HEK293 (cell line): Measurements from ENCODE around the gene BCL2L1.

Experiments used
- CTCF ChIA-PET: fragments of 350-600 bp; formaldehyde crosslinking; extraction: SDS; loops from one replicate; lab custom pipeline; 2021; ENCODE audit warnings: antibody characterized with exemption; lab: Yijun Ruan, JAX
- POLR2A ChIA-PET: fragments of 300-600 bp; formaldehyde crosslinking; extraction: SDS; loops from one replicate; lab custom pipeline; 2020; ENCODE audit warnings: antibody characterized with exemption, inconsistent platforms; lab: Yijun Ruan, JAX
- H3K27ac ChIP-seq: fragments of 200-500 bp; sonication (Bioruptor generic); 2 replicates; pipeline ENCODE4 v1.5.1; 2014; ENCODE audit warnings: low read depth, low read length, control low read depth, inconsistent platforms; ENCODE audit errors: extremely low read depth
- H3K36me3 ChIP-seq, 2 experiments: fragments of 200-500 bp in 1 of 2; sonication (Bioruptor generic) in 1 of 2; 1 replicate in 1 of 2; 2 replicates in 1 of 2; pipeline ENCODE4 v1.5.1; 2014 to 2017; ENCODE audit warnings: inconsistent platforms in 2 of 2, low read length in 2 of 2; ENCODE audit not compliant: control insufficient read depth in 2 of 2, insufficient read depth in 1 of 2
- H3K4me1 ChIP-seq: fragments of 200-500 bp; sonication (Bioruptor generic); 2 replicates; pipeline ENCODE4 v1.5.1; 2014; ENCODE audit warnings: mild to moderate bottlenecking, low read length, inconsistent platforms; ENCODE audit not compliant: control insufficient read depth, insufficient read depth
- H3K4me3 ChIP-seq: 2 replicates; pipeline ENCODE4 v1.5.1; 2011; ENCODE audit warnings: low read depth, mild to moderate bottlenecking, control low read depth, low read length, moderate library complexity
- H3K9me3 ChIP-seq: fragments of 200-500 bp; sonication (Bioruptor generic); 2 replicates; pipeline ENCODE4 v1.5.1; 2014; ENCODE audit warnings: low read depth, low read length, inconsistent platforms; ENCODE audit not compliant: control insufficient read depth, insufficient read depth
- GFI1B ChIP-seq: fragments of 450-650 bp; formaldehyde crosslinking; IDR thresholded peaks from 2 replicates; pipeline ENCODE4 v1.5.1; 2016; ENCODE audit warnings: missing biosample characterization, missing genetic modification characterization
- GLIS2 ChIP-seq: fragments of 450-650 bp; formaldehyde crosslinking; IDR thresholded peaks from 2 replicates; pipeline ENCODE4 v1.5.1; 2016; ENCODE audit warnings: missing biosample characterization, missing genetic modification characterization
- KLF1 ChIP-seq: fragments of 450-650 bp; formaldehyde crosslinking; IDR thresholded peaks from 2 replicates; pipeline ENCODE4 v1.5.1; 2016; ENCODE audit warnings: missing biosample characterization, missing genetic modification characterization
- KLF10 ChIP-seq: fragments of 450-650 bp; IDR thresholded peaks from 2 replicates; pipeline ENCODE4 v1.5.1; 2018; ENCODE audit warnings: missing biosample characterization, mild to moderate bottlenecking, missing genetic modification characterization
- MYNN ChIP-seq: fragments of 450-650 bp; formaldehyde crosslinking; IDR thresholded peaks from 2 replicates; pipeline ENCODE4 v1.5.1; 2016; ENCODE audit warnings: missing biosample characterization, missing genetic modification characterization, borderline replicate concordance
- MZF1 ChIP-seq: fragments of 450-650 bp; formaldehyde crosslinking; IDR thresholded peaks from 2 replicates; pipeline ENCODE4 v1.5.1; 2017; ENCODE audit warnings: missing biosample characterization, missing genetic modification characterization, borderline replicate concordance
- OSR2 ChIP-seq: fragments of 450-650 bp; formaldehyde crosslinking; IDR thresholded peaks from 2 replicates; pipeline ENCODE4 v1.5.1; 2016; ENCODE audit warnings: missing biosample characterization, missing genetic modification characterization
- RBAK ChIP-seq: fragments of 450-650 bp; formaldehyde crosslinking; IDR thresholded peaks from 2 replicates; pipeline ENCODE4 v1.5.1; 2016; ENCODE audit warnings: missing biosample characterization, missing genetic modification characterization
- SP3 ChIP-seq: fragments of 450-650 bp; formaldehyde crosslinking; IDR thresholded peaks from 2 replicates; pipeline ENCODE4 v1.5.1; 2016; ENCODE audit warnings: missing biosample characterization, missing genetic modification characterization
- SP7 ChIP-seq: fragments of 450-650 bp; formaldehyde crosslinking; IDR thresholded peaks from 2 replicates; pipeline ENCODE4 v1.5.1; 2016; ENCODE audit warnings: missing biosample characterization, missing genetic modification characterization
- TRIM28 ChIP-seq: IDR thresholded peaks from 2 replicates; pipeline ENCODE4 v1.6.1; 2011; ENCODE audit warnings: low read length, control low read depth, borderline replicate concordance
- ZBTB1 ChIP-seq: fragments of 450-650 bp; formaldehyde crosslinking; IDR thresholded peaks from 2 replicates; pipeline ENCODE4 v1.5.1; 2016; ENCODE audit warnings: missing biosample characterization, missing genetic modification characterization
- ZBTB17 ChIP-seq: fragments of 450-650 bp; formaldehyde crosslinking; IDR thresholded peaks from 2 replicates; pipeline ENCODE4 v1.5.1; 2016; ENCODE audit warnings: missing biosample characterization, missing genetic modification characterization
- ZBTB7A ChIP-seq: fragments of 450-650 bp; formaldehyde crosslinking; IDR thresholded peaks from 2 replicates; pipeline ENCODE4 v1.5.1; 2016; ENCODE audit warnings: low read depth, missing biosample characterization, missing genetic modification characterization
- ZEB2 ChIP-seq: fragments of 450-650 bp; formaldehyde crosslinking; IDR thresholded peaks from 2 replicates; pipeline ENCODE4 v1.5.1; 2016; ENCODE audit warnings: missing biosample characterization, missing genetic modification characterization
- ZNF112 ChIP-seq: fragments of 450-650 bp; formaldehyde crosslinking; IDR thresholded peaks from 2 replicates; pipeline ENCODE4 v1.5.0; 2017; ENCODE audit warnings: missing biosample characterization, missing genetic modification characterization
- ZNF140 ChIP-seq: fragments of 450-650 bp; formaldehyde crosslinking; IDR thresholded peaks from 2 replicates; pipeline ENCODE4 v1.5.1; 2016; ENCODE audit warnings: missing biosample characterization, missing genetic modification characterization
- ZNF16 ChIP-seq: fragments of 450-650 bp; formaldehyde crosslinking; IDR thresholded peaks from 2 replicates; pipeline ENCODE4 v1.5.1; 2016; ENCODE audit warnings: low read depth, missing biosample characterization, missing genetic modification characterization
- ZNF24 ChIP-seq: fragments of 450-650 bp; formaldehyde crosslinking; IDR thresholded peaks from 2 replicates; pipeline ENCODE4 v1.5.1; 2016; ENCODE audit warnings: missing biosample characterization, missing genetic modification characterization
- ZNF280D ChIP-seq: fragments of 450-650 bp; formaldehyde crosslinking; IDR thresholded peaks from 2 replicates; pipeline ENCODE4 v1.5.1; 2016; ENCODE audit warnings: missing biosample characterization, missing genetic modification characterization
- ZNF302 ChIP-seq: fragments of 450-650 bp; formaldehyde crosslinking; IDR thresholded peaks from 2 replicates; pipeline ENCODE4 v1.5.1; 2016; ENCODE audit warnings: missing biosample characterization, missing genetic modification characterization, low read depth
- ZNF366 ChIP-seq: fragments of 450-650 bp; formaldehyde crosslinking; conservative IDR thresholded peaks from 2 replicates; pipeline ENCODE4 v1.5.1; 2016; ENCODE audit warnings: missing biosample characterization, missing genetic modification characterization
- ZNF433 ChIP-seq: fragments of 450-650 bp; formaldehyde crosslinking; IDR thresholded peaks from 2 replicates; pipeline ENCODE4 v1.5.1; 2016; ENCODE audit warnings: missing biosample characterization, missing genetic modification characterization, low read depth
- ZNF501 ChIP-seq: fragments of 450-650 bp; formaldehyde crosslinking; IDR thresholded peaks from 2 replicates; pipeline ENCODE4 v1.5.1; 2016; ENCODE audit warnings: missing biosample characterization, missing genetic modification characterization
- ZNF513 ChIP-seq: fragments of 450-650 bp; IDR thresholded peaks from 2 replicates; pipeline ENCODE4 v1.5.1; 2018; ENCODE audit warnings: missing biosample characterization, missing genetic modification characterization
- ZNF555 ChIP-seq: fragments of 450-650 bp; formaldehyde crosslinking; conservative IDR thresholded peaks from 2 replicates; pipeline ENCODE4 v1.5.1; 2017; ENCODE audit warnings: missing biosample characterization, mild to moderate bottlenecking, missing genetic modification characterization, inconsistent platforms
- ZNF639 ChIP-seq: fragments of 450-650 bp; formaldehyde crosslinking; IDR thresholded peaks from 2 replicates; pipeline ENCODE4 v1.5.1; 2016; ENCODE audit warnings: missing biosample characterization, missing genetic modification characterization
- ZNF701 ChIP-seq: fragments of 450-650 bp; formaldehyde crosslinking; IDR thresholded peaks from 2 replicates; pipeline ENCODE4 v1.5.1; 2016; ENCODE audit warnings: missing biosample characterization, missing genetic modification characterization
- ZNF747 ChIP-seq: fragments of 450-650 bp; formaldehyde crosslinking; IDR thresholded peaks from 2 replicates; pipeline ENCODE4 v1.5.1; 2016; ENCODE audit warnings: missing biosample characterization, missing genetic modification characterization
- ZNF776 ChIP-seq: fragments of 450-650 bp; formaldehyde crosslinking; IDR thresholded peaks from 2 replicates; pipeline ENCODE4 v1.5.0; 2017; ENCODE audit warnings: missing biosample characterization, missing genetic modification characterization, borderline replicate concordance
- ZNF791 ChIP-seq: fragments of 450-650 bp; formaldehyde crosslinking; IDR thresholded peaks from 2 replicates; pipeline ENCODE4 v1.5.1; 2016; ENCODE audit warnings: missing biosample characterization, missing genetic modification characterization

Gene BCL2L1

GRCh38 chr20:31698803-31699718, 23.6 kb downstream of the BCL2L1 start:
- Histone ChIP-seq H3K4me1 (peaks cover 3% of the 10 kb centered on the region; the same call in 1 of the 2 replicates), H3K36me3 (no peaks in the 10 kb centered on the region), H3K27ac (no peak overlapping the region), H3K9me3 (no peaks in the 10 kb centered on the region), H3K4me3 (no peak overlapping the region)
- ChIA-PET CTCF (interaction anchor here (0.5 to 6.2 kb wide), 7 partner anchors 9 to 341 kb away, joined by 3 to 40 read pairs (median 5); partner anchors contain the start of gene BCL2L1), POLR2A (interaction anchor here (0.7 to 1.9 kb wide), 4 partner anchors 13 to 37 kb away, joined by 3 to 9 read pairs (median 4); no protein-coding TSS in a partner anchor)
- TF ChIP-seq ZNF366 (peak; percentile 72), ZEB2 (peak; percentile 51; the same call in 1 of the 2 replicates), ZNF112 (tag by site-specific recombination) (no peak), ZBTB1 (no peak), GLIS2 (no peak), ZNF639 (tag by site-specific recombination) (no peak), ZNF24 (no peak), SP3 (tag by site-specific recombination) (no peak), KLF10 (tag by site-specific recombination) (peak; percentile 57; the same call in 1 of the 2 replicates), ZNF302 (tag by site-specific recombination) (no peak), ZNF776 (no peak), ZBTB17 (tag by site-specific recombination) (peak; percentile 14; the same call in 1 of the 2 replicates), SP7 (tag by site-specific recombination) (peak; percentile 60; the same call in 1 of the 2 replicates), OSR2 (tag by site-specific recombination) (peak; percentile 31; the same call in 1 of the 2 replicates), ZNF747 (tag by site-specific recombination) (no peak), ZNF16 (tag by site-specific recombination) (no peak), MYNN (tag by site-specific recombination) (no peak), ZNF433 (no peak), ZNF501 (tag by site-specific recombination) (no peak), MZF1 (tag by site-specific recombination) (no peak), ZNF555 (no peak), ZNF140 (no peak), TRIM28 (peak; percentile 24; the same call in 1 of the 2 replicates), ZBTB7A (tag by site-specific recombination) (no peak), KLF1 (no peak), ZNF791 (tag by site-specific recombination) (no peak), RBAK (tag by site-specific recombination) (no peak), ZNF280D (tag by site-specific recombination) (no peak), ZNF513 (tag by site-specific recombination) (no peak), ZNF701 (no peak), GFI1B (tag by site-specific recombination) (no peak)
